ENCODE results near the gene C3orf18. TPM values are rescaled to one million over a fixed set of nuclear protein-coding genes. Genes with fewer than 3 reads are reported as not detected.

Gene C3orf18
- total and polyA plus RNA-seq, 10 of the 15 experiments (the other 5 are each of a cell fraction or from before 2014, with no cell fraction given): 0.06 to 3.2 (median 0.66) TPM

GRCh38 chr3:50572801-50573371 lies 5.3 kb upstream of the C3orf18 start:
- no peak overlapping the region for H3K9ac ChIP-seq (ENCODE audit: control insufficient read depth, insufficient read depth, low read length)

More at GRCh38 chr3:50572801-50573371, 5.3 kb upstream of the C3orf18 start:
- ChIA-PET CTCF (interaction anchor here (0.9 to 11.6 kb wide), 10 partner anchors 8 to 223 kb away, joined by 3 to 410 read pairs (median 4); partner anchors contain the start of genes CISH and MAPKAPK3), SMC1A (ENCODE audit: uncharacterized antibody, unreplicated experiment) (interaction anchor here (0.7 to 6.5 kb wide), 8 partner anchors 13 to 222 kb away, joined by 3 to 137 read pairs (median 4); partner anchors contain the start of genes CISH, CYB561D2, MAPKAPK3 and NPRL2), RAD21 (ENCODE audit: unreplicated experiment) (interaction anchor here (0.8 to 7.1 kb wide), 5 partner anchors 13 to 799 kb away, joined by 3 to 244 read pairs (median 6); partner anchors contain the start of genes CISH and MAPKAPK3), POLR2A (interaction anchor here (0.5 to 1.8 kb wide), 3 partner anchors 17 to 39 kb away, joined by 3 to 10 read pairs (median 4); partner anchors contain the start of gene CISH)
- DNase-seq (ENCODE audit: low read depth, low spot score): no peak
- ATAC-seq: no peak
- H3K4me1 ChIP-seq (ENCODE audit: control insufficient read depth, insufficient read depth, low read length): peaks cover 11% of the 10 kb centered on the region
- in situ Hi-C loops (cut with MboI): no loop called here
- H3K27ac ChIP-seq (ENCODE audit: control insufficient read depth, insufficient read depth): no peak overlapping the region
- no peaks in the 10 kb centered on the region for H4K20me1 ChIP-seq (ENCODE audit: control insufficient read depth, insufficient read depth)
- H3K79me2 ChIP-seq (ENCODE audit: control insufficient read depth, insufficient read depth, low read length): peaks cover 5% of the 10 kb centered on the region
- no peaks in the 10 kb centered on the region; a peak in 2 of 4 replicates for H3K36me3 ChIP-seq (ENCODE audit: control insufficient read depth in 2 of 2, insufficient read depth in 2 of 2, low read length in 1 of 2)
- H3K9me3 ChIP-seq (replicated peaks; ENCODE audit: control insufficient read depth, insufficient read depth, low read length): no peaks in the 10 kb centered on the region
- 30% methylated on average over 4 of the region's 4 CpGs for WGBS (ENCODE audit: insufficient coverage, insufficient replicate concordance, low lambda C conversion rate, missing lambda C conversion rate)
- TF ChIP-seq HCFC1 (IDR thresholded peaks at IDR 0.05; ENCODE audit: low read length) (no peak), STAT1 (conservative IDR thresholded peaks at IDR 0.05) (no peak), SREBF2 (IDR thresholded peaks at IDR 0.05; ENCODE audit: low read length) (no peak), BCL11A (IDR thresholded peaks at IDR 0.05; ENCODE audit: low read depth, low read length) (no peak), RCOR1 (conservative IDR thresholded peaks at IDR 0.05; ENCODE audit: low read depth, low read length) (no peak), BMI1 (IDR thresholded peaks at IDR 0.05; ENCODE audit: borderline replicate concordance) (no peak), CREB1 (IDR thresholded peaks at IDR 0.05; ENCODE audit: low read depth) (no peak), POU2F2 (IDR thresholded peaks at IDR 0.05; ENCODE audit: borderline replicate concordance, low read depth, low read length) (no peak), BRCA1 (IDR thresholded peaks at IDR 0.05; ENCODE audit: low read depth, low read length) (no peak), WRNIP1 (IDR thresholded peaks at IDR 0.05; ENCODE audit: borderline replicate concordance, low read depth, low read length) (no peak), MAX (IDR thresholded peaks at IDR 0.05; ENCODE audit: low read depth, low read length) (no peak), POLR2AphosphoS2 (IDR thresholded peaks at IDR 0.05; ENCODE audit: low read depth, low read length) (no peak), ZBTB33 (IDR thresholded peaks at IDR 0.05) (no peak), NKRF (conservative IDR thresholded peaks at IDR 0.05) (no peak), EP300 (IDR thresholded peaks at IDR 0.05; ENCODE audit: borderline replicate concordance in 1 of 2, control insufficient read depth in 1 of 2, low read depth in 2 of 2, low read length in 2 of 2) (no peak)
- TF ChIP-seq, protein P1, sequence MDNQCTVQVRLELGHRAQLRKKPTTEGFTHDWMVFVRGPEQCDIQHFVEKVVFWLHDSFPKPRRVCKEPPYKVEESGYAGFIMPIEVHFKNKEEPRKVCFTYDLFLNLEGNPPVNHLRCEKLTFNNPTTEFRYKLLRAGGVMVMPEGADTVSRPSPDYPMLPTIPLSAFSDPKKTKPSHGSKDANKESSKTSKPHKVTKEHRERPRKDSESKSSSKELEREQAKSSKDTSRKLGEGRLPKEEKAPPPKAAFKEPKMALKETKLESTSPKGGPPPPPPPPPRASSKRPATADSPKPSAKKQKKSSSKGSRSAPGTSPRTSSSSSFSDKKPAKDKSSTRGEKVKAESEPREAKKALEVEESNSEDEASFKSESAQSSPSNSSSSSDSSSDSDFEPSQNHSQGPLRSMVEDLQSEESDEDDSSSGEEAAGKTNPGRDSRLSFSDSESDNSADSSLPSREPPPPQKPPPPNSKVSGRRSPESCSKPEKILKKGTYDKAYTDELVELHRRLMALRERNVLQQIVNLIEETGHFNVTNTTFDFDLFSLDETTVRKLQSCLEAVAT (IDR thresholded peaks at IDR 0.05): no peak
- FAIRE-seq: no peak
- no peak overlapping the region for H3K4me2 ChIP-seq (ENCODE audit: control insufficient read depth, insufficient read depth)
- no peaks in the 10 kb centered on the region for H3K27me3 ChIP-seq (replicated peaks in 1 of 2; ENCODE audit: control insufficient read depth in 2 of 2, insufficient read depth in 2 of 2, low read length in 1 of 2)
- no peak overlapping the region for H3K4me3 ChIP-seq
- no TSS peak for BruUV-seq (replicated peaks)
- no peak overlapping the region for H2AFZ ChIP-seq (ENCODE audit: control insufficient read depth, low read depth, low read length)
- intact Hi-C loops (cut with micrococcal nuclease; ENCODE audit: unreplicated experiment): loop anchor here (1.0 to 2.0 kb wide), 2 partner anchors 18 to 41 kb away; no protein-coding TSS in a partner anchor
